Measurements from ENCODE around the gene ZC2HC1C.

The ZC2HC1C gene

DNA sequence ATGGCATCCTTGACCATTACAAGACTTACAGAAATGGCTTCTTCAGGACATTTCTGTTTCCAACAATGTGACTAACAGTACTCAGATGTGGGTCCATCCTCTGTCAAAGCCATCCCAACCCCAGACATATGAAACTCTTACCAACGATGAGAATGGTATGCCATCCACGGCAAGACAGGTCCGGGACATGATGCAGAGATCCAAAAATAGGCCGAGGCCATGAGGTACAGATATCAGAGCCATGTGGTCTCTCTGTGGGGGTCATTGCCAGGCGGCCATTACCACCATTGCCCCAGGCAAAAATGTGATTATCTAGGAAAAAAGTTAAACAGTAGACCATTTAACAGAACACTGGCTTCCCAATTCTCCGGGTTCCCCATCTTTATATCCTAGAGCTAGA lies 27.5 kb downstream of the ZC2HC1C start:
- Histone ChIP-seq H3K27me3 (ENCODE audit: insufficient read depth, low read depth, severe bottlenecking) (no peaks in the 10 kb centered on the region), H3K4me3 (ENCODE audit: low read depth, low read length) (no peak overlapping the region), H3K9me3 (ENCODE audit: severe bottlenecking) (no peaks in the 10 kb centered on the region), H3K27ac (no peak overlapping the region), H3K36me3 (peaks cover 70% of the 10 kb centered on the region)
- TF ChIP-seq, protein P1, sequence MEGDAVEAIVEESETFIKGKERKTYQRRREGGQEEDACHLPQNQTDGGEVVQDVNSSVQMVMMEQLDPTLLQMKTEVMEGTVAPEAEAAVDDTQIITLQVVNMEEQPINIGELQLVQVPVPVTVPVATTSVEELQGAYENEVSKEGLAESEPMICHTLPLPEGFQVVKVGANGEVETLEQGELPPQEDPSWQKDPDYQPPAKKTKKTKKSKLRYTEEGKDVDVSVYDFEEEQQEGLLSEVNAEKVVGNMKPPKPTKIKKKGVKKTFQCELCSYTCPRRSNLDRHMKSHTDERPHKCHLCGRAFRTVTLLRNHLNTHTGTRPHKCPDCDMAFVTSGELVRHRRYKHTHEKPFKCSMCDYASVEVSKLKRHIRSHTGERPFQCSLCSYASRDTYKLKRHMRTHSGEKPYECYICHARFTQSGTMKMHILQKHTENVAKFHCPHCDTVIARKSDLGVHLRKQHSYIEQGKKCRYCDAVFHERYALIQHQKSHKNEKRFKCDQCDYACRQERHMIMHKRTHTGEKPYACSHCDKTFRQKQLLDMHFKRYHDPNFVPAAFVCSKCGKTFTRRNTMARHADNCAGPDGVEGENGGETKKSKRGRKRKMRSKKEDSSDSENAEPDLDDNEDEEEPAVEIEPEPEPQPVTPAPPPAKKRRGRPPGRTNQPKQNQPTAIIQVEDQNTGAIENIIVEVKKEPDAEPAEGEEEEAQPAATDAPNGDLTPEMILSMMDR (IDR thresholded peaks at IDR 0.05; ENCODE audit: low read depth, low read length), result no peak
- no peak for DNase-seq

DNA sequence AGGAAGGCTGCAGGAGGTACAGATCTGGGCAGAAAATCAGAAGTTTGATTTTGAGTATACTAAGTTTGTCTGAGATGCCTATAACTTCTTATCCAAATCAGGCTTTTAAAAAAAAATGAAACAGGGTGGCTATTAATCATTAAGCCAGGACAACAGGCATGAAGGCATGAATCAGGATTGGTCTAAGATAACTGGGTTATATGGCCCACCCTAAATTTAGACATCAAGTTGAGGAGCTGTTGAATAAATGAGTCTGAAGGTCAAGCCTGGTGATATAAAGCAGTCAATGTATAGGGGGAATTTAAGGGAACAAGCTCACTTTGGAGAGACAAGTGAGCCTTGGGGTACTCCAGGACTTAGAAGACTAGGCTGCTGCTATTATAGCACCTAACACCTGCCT lies 28.8 kb downstream of the ZC2HC1C start:
- peaks cover 69% of the 10 kb centered on the region for H3K36me3 ChIP-seq
- no peaks in the 10 kb centered on the region for H3K9me3 ChIP-seq (ENCODE audit: severe bottlenecking)

DNA sequence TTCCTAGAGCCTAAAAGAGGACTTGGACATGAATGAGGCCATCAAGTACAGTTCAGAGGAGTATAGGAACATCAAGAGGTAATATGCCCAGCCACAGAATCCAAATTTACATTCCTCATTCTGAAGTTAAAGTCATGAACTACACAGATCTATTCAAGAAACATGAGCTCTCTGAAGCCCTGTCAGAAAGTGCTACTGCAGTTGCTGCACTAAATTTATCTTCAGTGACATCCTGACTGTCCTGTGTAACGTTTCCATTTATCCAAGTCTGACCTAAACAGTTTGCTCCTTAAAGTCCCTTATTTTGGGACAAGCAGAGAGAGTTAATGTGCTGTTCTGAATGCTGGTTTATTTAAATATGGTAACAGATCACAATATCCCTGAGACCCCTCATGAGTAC lies 29.2 kb downstream of the ZC2HC1C start:
- TF ChIP-seq, protein P1 (IDR thresholded peaks at IDR 0.05; ENCODE audit: low read depth, low read length), result no peak
- Histone ChIP-seq H3K9me3 (ENCODE audit: severe bottlenecking) (no peaks in the 10 kb centered on the region), H3K36me3 (peaks cover 65% of the 10 kb centered on the region), H3K27me3 (ENCODE audit: insufficient read depth, low read depth, severe bottlenecking) (no peaks in the 10 kb centered on the region), H3K27ac (no peak overlapping the region), H3K4me3 (ENCODE audit: low read depth, low read length) (no peak overlapping the region)
- DNase-seq, result no peak

More for the DNA sequence above, 28.8 kb downstream of the ZC2HC1C start:
- Histone ChIP-seq H3K4me3 (ENCODE audit: low read depth, low read length) (no peak overlapping the region), H3K27me3 (ENCODE audit: insufficient read depth, low read depth, severe bottlenecking) (no peaks in the 10 kb centered on the region), H3K27ac (no peak overlapping the region)
- no peak for DNase-seq
- TF ChIP-seq, protein P1 (IDR thresholded peaks at IDR 0.05; ENCODE audit: low read depth, low read length), result no peak

DNA sequence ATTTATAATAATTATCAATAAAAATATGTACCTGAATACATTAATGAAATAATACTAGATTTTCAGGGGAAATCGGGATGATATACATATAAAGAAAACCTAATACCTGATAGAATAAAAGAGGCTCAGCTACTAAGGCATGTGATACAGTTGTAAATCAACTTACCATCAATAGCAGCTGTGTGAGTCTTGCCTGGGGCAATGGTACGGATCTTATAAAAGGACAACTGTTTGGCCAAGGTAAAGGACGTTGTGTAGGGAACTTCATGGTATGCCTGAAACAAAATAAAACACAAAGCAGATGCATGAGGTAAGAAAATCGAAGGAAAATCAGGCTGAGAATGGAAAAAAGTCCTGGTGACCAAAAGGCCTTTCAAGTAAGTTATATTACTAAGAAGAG lies 32.0 kb downstream of the ZC2HC1C start:
- no peak for DNase-seq
- no peaks in the 10 kb centered on the region for H3K27me3 ChIP-seq (ENCODE audit: insufficient read depth, low read depth, severe bottlenecking)
- no peak overlapping the region for H3K4me3 ChIP-seq (ENCODE audit: low read depth, low read length)
- peaks cover 53% of the 10 kb centered on the region for H3K36me3 ChIP-seq
- TF ChIP-seq, protein P1 (IDR thresholded peaks at IDR 0.05; ENCODE audit: low read depth, low read length), result no peak
- H3K9me3 ChIP-seq (ENCODE audit: severe bottlenecking), result no peaks in the 10 kb centered on the region
- H3K27ac ChIP-seq, result no peak overlapping the region

DNA sequence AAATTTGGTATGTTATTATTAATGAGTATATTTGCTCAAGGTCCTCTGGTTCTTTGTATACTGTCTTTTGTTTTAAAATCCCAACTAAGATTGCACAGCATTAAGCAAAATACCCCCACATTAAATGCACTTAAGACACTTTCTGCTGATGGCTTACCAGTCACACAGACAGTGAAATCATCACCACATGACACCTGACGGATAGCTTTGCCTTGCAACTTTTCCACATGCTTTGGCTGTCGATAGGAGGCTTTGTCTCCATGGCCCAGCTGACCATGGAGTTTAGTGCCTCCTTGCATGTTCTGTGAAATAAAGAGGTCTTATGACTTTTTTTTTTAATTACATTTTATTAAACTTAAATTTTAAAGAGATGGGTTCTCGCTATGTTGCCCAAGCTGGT lies 37.7 kb downstream of the ZC2HC1C start:
- TF ChIP-seq, protein P1 (IDR thresholded peaks at IDR 0.05; ENCODE audit: low read depth, low read length), result no peak
- H3K27ac ChIP-seq, result no peak overlapping the region
- no peak overlapping the region for H3K4me3 ChIP-seq (ENCODE audit: low read depth, low read length)
- peaks cover 58% of the 10 kb centered on the region for H3K36me3 ChIP-seq
- no peak for DNase-seq
- H3K9me3 ChIP-seq (ENCODE audit: severe bottlenecking), result no peaks in the 10 kb centered on the region
- H3K27me3 ChIP-seq (ENCODE audit: insufficient read depth, low read depth, severe bottlenecking), result no peaks in the 10 kb centered on the region

DNA sequence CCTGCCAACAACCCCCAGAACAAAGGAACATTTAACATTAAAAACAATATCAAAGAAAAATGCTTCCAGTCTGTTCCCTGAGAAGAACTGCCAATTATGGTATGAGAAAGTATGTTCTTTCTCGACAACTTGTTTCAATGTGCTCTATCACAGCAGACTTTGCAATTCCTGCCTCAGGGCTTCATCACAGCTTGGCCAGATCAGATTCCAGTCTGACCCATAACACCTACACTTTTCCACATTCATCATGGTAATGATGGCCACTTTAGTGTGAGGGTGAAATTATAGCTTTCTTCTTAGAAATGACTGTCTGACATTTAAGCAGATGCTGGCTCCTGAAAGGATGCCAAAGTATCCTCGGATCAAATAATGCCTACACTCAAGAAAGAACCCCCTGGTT lies 40.4 kb downstream of the ZC2HC1C start:
- TF ChIP-seq, protein P1 (IDR thresholded peaks at IDR 0.05; ENCODE audit: low read depth, low read length), result no peak
- H3K4me3 ChIP-seq (ENCODE audit: low read depth, low read length), result no peak overlapping the region
- no peak for DNase-seq
- H3K27me3 ChIP-seq (ENCODE audit: insufficient read depth, low read depth, severe bottlenecking), result no peaks in the 10 kb centered on the region
- H3K9me3 ChIP-seq (ENCODE audit: severe bottlenecking), result no peaks in the 10 kb centered on the region
- H3K36me3 ChIP-seq, result peaks cover 76% of the 10 kb centered on the region
- H3K27ac ChIP-seq, result no peak overlapping the region
